Vagina (tissue), 2 donors: Measurements from ENCODE around the gene NAPB. TPM values are rescaled to one million over a fixed set of nuclear protein-coding genes. Genes with fewer than 3 reads are reported as not detected.
"Not testable (repeated sequence)": the region's sequence is repeated elsewhere in the genome, so short reads cannot be mapped to it uniquely, and the experiment has no call there.

Experiments used
- DNase-seq, 2 donors: peaks; one replicate each; pipeline ENCODE4 v3.0.0-alpha.2; 2017; ENCODE audit errors: extremely low spot score in 2 of 2
- H3K27ac ChIP-seq: fragments of 200-600 bp; sonication (generic); one replicate; pipeline ENCODE4 v1.5.1; 2019
- H3K27me3 ChIP-seq: fragments of 200-600 bp; sonication (generic); one replicate; pipeline ENCODE4 v1.5.1; 2019
- H3K36me3 ChIP-seq, 2 donors: fragments of 200-600 bp; sonication (generic); one replicate each; pipeline ENCODE4 v1.5.1; 2017 to 2019
- H3K4me1 ChIP-seq: fragments of 200-600 bp; sonication (generic); one replicate; pipeline ENCODE4 v1.5.1; 2019
- H3K4me3 ChIP-seq, 2 donors: fragments of 200-600 bp; sonication (generic); 1 replicate in 1 of 2; 2 replicates in 1 of 2; pipeline ENCODE4 v1.5.1; 2016 to 2019
- H3K9me3 ChIP-seq: fragments of 200-600 bp; sonication (generic); one replicate; pipeline ENCODE4 v1.5.1; 2019
- POLR2A ChIP-seq, 2 donors: fragments of 450-650 bp; IDR thresholded peaks; one replicate each; pipeline ENCODE4 v1.6.1; 2017; ENCODE audit warnings: antibody characterized with exemption in 2 of 2, mild to moderate bottlenecking in 2 of 2, moderate library complexity in 2 of 2
- POLR2AphosphoS5 ChIP-seq, 2 donors: sonication (generic); formaldehyde crosslinking; IDR thresholded peaks; one replicate each; pipeline ENCODE4 v1.9.0; 2017; ENCODE audit warnings: antibody characterized with exemption in 2 of 2, mild to moderate bottlenecking in 2 of 2, low read depth in 1 of 2; ENCODE audit not compliant: insufficient read depth in 1 of 2
- intact Hi-C: fragments of 100-400 bp; cut with DNase I; formaldehyde crosslinking; loops from one replicate; pipeline ENCODE4 v1.15.1; 2023
- total RNA-seq: library from RNA; depleted of rRNA; stranded (reverse); fragments of >200 nt; gene quantifications from one replicate; pipeline ENCODE4 v1.2.3, GENCODE V29; 2016
- TF ChIP-seq, protein P1 (sequence below), 3 experiments: fragments of 450-650 bp in 2 of 3; fragments of 200-600 bp in 1 of 3; sonication (generic) in 1 of 3; IDR thresholded peaks; one replicate each; pipeline ENCODE4 v1.5.1; 2017 to 2019; ENCODE audit warnings: antibody characterized with exemption in 3 of 3, mild to moderate bottlenecking in 2 of 3, moderate library complexity in 2 of 3

NAPB gene
- 28.5 TPM for total RNA-seq

GRCh38 chr20:23420943-23421931 is at the start of gene NAPB:
Gene NAPB, minus strand, starts transcription at chr20:23421488. Its CDS starts 86 bp downstream, at chr20:23421402.
- no peaks in the 10 kb centered on the region for H3K36me3 ChIP-seq
- no peaks in the 10 kb centered on the region for H3K27me3 ChIP-seq
- peaks cover 34% of the 10 kb centered on the region for H3K4me1 ChIP-seq
- intact Hi-C loops, result loop anchor here (5.0 kb wide), 2 partner anchors 59 to 1971 kb away; partner anchors contain the start of genes ABHD12 and GZF1
- H3K27ac ChIP-seq, result peak within 1 kb of the TSS; percentile 97
- DNase-seq, result peak in 1 of 2 donors; percentile 89
- H3K9me3 ChIP-seq, result no peaks in the 10 kb centered on the region
- TF ChIP-seq POLR2AphosphoS5 (IDR thresholded peaks at IDR 0.05; ENCODE audit: insufficient read depth in 1 of 2, low read depth in 1 of 2) (peak; percentile 94 to 95), POLR2A (IDR thresholded peaks at IDR 0.05) (peak in 1 of 2 donors; percentile 85)
- TF ChIP-seq, protein P1, sequence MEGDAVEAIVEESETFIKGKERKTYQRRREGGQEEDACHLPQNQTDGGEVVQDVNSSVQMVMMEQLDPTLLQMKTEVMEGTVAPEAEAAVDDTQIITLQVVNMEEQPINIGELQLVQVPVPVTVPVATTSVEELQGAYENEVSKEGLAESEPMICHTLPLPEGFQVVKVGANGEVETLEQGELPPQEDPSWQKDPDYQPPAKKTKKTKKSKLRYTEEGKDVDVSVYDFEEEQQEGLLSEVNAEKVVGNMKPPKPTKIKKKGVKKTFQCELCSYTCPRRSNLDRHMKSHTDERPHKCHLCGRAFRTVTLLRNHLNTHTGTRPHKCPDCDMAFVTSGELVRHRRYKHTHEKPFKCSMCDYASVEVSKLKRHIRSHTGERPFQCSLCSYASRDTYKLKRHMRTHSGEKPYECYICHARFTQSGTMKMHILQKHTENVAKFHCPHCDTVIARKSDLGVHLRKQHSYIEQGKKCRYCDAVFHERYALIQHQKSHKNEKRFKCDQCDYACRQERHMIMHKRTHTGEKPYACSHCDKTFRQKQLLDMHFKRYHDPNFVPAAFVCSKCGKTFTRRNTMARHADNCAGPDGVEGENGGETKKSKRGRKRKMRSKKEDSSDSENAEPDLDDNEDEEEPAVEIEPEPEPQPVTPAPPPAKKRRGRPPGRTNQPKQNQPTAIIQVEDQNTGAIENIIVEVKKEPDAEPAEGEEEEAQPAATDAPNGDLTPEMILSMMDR (IDR thresholded peaks at IDR 0.05), result peak in 1 of 3 experiments; percentile 78
- peak within 1 kb of the TSS; percentile 89 to 98 for H3K4me3 ChIP-seq

DNA sequence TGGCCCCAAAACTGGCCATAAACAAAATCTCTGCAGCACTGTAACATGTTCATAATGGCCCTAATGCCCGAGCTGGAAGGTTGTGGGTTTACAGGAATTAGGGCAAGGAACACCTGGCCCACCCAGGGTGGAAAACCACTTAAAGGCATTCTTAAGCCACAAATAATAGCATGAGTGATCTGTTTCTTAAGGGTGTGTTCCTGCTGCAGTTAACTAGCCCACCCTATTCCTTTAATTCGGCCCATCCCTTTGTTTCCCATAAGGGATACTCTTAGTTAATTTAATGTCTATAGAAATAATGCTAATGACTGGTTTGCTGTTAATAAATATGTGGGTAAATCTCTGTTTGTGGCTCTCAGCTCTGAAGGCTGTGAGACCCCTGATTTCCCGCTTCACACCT is 45.7 kb upstream of the NAPB start:
- H3K9me3 ChIP-seq, intact Hi-C loops, DNase-seq, H3K27ac ChIP-seq, H3K27me3 ChIP-seq, H3K4me3 ChIP-seq, H3K4me1 ChIP-seq, H3K36me3 ChIP-seq: not testable (repeated sequence)

DNA sequence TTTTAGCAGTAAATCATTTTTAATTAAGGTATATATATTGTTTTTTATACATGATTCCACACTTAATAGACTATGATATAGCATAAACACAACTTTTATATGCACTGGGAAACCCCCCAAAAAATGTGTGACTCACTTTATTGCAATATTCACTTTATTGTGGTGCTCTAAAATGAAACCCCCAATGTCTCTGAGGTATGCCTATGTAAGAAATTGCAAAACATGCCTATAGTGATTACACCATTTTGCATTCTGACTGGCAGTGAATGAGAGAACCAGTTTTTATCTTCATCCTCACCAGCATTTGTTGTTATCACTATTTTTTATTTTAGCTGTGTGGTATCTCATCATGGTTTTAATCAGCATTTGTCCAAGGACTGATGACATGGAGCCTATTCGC is 39.9 kb upstream of the NAPB start:
- TF ChIP-seq, protein P1 (IDR thresholded peaks at IDR 0.05), result no peak
- TF ChIP-seq POLR2AphosphoS5 (IDR thresholded peaks at IDR 0.05; ENCODE audit: insufficient read depth in 1 of 2, low read depth in 1 of 2) (no peak), POLR2A (IDR thresholded peaks at IDR 0.05) (no peak)
- intact Hi-C loops, result no loop called here

GRCh38 chr20:23459461-23460150 is 38.3 kb upstream of the NAPB start:
- Histone ChIP-seq H3K4me3 (no peak overlapping the region), H3K4me1 (no peaks in the 10 kb centered on the region), H3K27me3 (no peaks in the 10 kb centered on the region), H3K9me3 (no peaks in the 10 kb centered on the region), H3K27ac (no peak overlapping the region), H3K36me3 (no peaks in the 10 kb centered on the region)
- TF ChIP-seq POLR2AphosphoS5 (IDR thresholded peaks at IDR 0.05; ENCODE audit: insufficient read depth in 1 of 2, low read depth in 1 of 2) (no peak), POLR2A (IDR thresholded peaks at IDR 0.05) (no peak)
- TF ChIP-seq, protein P1 (IDR thresholded peaks at IDR 0.05), result no peak
- no peak for DNase-seq
- intact Hi-C loops, result no loop called here

More for the DNA sequence above, 39.9 kb upstream of the NAPB start:
- H3K27ac ChIP-seq, result no peak overlapping the region
- H3K36me3 ChIP-seq, result no peaks in the 10 kb centered on the region
- H3K4me3 ChIP-seq, result no peak overlapping the region
- no peaks in the 10 kb centered on the region for H3K9me3 ChIP-seq
- H3K27me3 ChIP-seq, result no peaks in the 10 kb centered on the region
- DNase-seq, result no peak
- H3K4me1 ChIP-seq, result no peaks in the 10 kb centered on the region

- intact Hi-C loops, result no loop called here
- Histone ChIP-seq H3K27me3 (no peaks in the 10 kb centered on the region), H3K36me3 (no peaks in the 10 kb centered on the region), H3K4me3 (no peak overlapping the region), H3K4me1 (no peaks in the 10 kb centered on the region), H3K9me3 (no peaks in the 10 kb centered on the region), H3K27ac (no peak overlapping the region)
- no peak for DNase-seq
- TF ChIP-seq POLR2AphosphoS5 (IDR thresholded peaks at IDR 0.05; ENCODE audit: insufficient read depth in 1 of 2, low read depth in 1 of 2), result no peak
Measured at GRCh38 chr20:23456873-23457272, 35.6 kb upstream of the NAPB start.
